LHCN-M2 (cell line): ENCODE data around the gene SETD1B. TPM values are rescaled to one million over a fixed set of nuclear protein-coding genes. Genes with fewer than 3 reads are reported as not detected.

ENCODE experiments used
- DNase-seq: peaks from one replicate; pipeline ENCODE4 v3.0.0-alpha.2; 2012; ENCODE audit warnings: low read depth
- total RNA-seq: library from RNA; depleted of rRNA; stranded (reverse); fragments of >200 nt; gene quantifications from 2 replicates; pipeline ENCODE4 v1.2.3, GENCODE V29; 2014

Gene SETD1B
- total RNA-seq, 1 experiment from 2014 or later = 2.9 TPM

DNA sequence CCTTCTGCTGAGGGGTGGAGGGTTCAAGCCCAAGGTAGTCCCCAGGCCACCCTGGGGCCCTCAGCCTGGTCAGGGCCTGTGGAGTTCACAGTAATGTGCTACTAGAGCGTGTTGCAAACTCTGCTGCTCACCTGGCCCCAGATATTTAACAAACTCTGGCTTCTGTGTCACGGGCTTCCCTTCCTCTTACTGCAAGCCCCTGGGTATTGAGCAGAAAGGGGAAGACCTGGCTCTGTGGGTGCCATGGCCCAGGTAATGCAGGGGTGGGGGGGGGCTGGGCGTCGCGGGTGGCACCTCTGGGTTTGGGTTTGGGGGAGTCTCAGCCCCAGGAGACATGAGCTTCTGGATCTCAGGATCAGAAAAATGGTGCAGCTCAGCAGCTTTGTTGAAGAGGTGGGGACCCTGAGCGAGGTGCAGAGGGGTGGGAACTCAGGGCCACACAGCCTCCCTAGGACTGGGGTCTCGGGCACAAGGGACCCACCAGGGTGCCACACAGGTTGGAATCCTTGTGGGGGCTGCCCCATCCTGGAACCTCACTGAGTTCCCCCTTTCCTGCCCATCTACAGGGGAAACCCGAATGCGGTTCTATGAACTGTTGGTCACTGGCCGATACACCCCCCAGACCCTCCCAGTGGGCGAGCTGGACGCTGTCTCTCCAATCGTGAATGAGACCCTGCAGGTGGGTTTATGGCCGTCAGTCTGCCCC is 4.0 kb downstream of the SETD1B start:
- no peak for DNase-seq

DNA sequence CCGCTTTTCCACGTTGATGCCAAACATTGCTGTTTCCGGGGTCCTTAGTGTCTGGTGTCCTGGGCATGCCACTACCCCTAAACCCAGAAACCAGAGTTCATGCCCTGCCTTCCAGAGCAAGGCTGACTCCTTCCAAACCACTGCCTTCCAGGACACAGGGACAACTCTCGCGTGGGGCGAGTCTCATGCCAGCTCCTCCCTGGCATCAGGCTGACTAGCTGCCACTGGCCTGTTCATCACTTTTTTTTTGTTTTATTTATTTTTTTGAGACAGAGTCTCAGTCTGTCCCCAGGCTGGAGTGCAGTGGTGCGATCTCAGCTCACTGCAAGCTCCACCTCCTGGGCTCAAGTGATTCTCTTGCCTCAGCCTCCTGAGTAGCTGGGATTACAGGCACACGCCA is 4.8 kb downstream of the SETD1B start:
- no peak for DNase-seq

DNA sequence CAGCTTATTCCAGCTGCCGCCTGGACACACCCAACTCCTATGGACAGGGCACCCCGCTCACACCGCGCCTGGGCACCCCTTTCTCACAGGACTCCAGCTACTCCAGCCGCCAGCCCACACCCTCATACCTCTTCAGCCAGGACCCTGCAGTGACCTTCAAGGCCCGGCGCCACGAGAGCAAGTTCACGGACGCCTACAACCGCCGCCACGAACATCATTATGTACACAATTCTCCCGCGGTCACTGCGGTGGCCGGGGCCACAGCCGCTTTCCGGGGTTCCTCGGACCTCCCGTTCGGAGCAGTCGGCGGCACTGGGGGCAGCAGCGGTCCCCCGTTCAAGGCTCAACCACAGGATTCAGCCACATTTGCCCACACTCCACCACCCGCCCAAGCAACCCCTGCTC is 5.9 kb downstream of the SETD1B start:
- no peak for DNase-seq

DNA sequence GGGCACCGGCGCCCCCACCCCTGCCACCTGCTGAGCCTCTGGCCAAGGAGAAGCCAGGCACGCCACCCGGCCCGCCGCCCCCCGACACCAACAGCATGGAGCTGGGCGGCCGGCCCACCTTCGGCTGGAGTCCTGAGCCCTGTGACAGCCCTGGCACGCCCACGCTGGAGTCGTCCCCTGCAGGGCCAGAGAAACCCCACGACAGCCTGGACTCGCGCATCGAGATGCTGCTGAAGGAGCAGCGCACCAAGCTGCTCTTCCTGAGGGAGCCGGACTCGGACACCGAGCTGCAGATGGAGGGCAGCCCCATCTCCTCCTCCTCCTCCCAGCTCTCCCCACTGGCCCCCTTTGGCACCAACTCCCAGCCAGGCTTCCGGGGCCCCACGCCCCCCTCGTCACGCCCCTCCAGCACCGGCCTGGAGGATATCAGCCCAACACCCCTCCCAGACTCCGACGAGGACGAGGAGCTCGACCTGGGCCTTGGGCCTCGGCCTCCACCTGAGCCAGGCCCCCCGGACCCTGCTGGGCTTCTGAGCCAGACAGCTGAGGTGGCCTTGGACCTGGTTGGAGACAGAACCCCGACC is 6.5 kb downstream of the SETD1B start:
- DNase-seq = no peak

DNA sequence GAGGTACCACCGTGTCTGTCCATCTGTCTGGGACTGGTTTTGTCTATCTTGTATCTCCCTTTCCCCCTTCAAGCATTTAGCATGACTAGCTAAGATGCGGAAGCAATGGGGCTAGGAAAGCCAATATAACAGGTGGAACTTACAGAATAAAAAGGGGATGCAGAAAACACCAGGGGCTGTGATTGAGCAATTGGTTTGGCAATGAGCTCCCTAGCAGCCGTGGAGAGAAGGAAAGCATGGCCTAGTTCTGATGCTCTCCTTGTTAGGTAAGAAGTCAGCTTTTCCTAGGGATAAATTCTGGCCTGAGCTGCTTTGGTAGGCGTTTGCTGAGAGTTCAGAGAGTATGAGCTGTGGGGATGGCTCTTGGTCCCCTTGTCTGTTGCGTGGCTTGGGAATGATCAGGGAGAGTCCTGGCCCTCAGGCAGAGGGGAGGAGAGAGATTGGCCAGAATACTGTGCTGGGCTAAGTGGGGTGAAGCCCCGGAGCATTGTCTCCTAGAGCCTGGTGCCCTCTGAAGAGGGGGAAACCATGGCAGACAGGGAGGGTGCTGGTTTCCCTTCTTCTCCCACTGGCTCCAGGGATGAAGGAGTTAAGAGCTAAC is 7.1 kb downstream of the SETD1B start:
- no peak for DNase-seq

DNA sequence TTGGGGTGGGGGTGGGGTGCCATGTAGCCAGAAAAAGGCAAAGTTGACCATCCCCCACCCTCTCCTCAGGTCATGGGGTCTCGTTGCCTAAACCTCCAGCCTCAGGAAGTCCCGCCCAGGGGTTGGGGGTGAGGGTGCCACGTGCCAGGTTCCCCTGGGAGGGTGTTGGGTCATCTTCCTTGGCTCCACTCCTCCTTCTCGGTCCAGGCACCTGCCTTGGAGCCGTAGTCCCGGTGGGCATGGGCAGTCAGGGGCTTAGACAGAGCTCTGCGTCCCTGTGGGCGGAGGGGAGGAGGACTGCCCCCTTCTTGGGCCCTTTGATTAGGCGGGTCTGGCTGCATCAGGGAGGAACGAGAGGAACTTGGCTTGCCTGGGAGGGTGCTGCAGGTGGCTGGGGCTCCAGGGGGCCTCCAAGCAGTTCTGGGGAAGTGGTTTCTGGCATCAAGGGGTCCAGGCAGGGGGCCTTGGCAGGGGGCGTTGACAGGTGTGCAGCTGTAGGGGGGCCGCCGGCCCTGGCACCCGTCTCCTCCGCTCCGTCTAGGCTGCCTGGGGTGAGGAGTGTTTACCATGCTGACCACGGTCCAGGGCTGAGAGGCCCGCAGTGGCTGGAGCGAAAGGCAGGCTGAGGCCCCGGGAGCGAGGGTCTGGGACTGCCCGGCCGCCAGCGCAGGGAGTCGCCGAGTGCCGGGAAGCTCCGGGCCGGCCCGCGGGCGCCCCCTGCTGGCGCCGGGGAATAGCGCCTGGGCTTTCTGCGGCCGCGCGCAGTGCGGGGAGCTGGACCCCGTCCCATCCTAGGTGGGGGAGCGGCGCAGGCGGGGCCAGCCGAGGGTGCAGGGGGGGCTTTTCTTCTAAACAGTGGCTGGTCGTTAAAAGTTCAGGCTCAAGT is 7.9 kb downstream of the SETD1B start:
- peak; percentile 65 for DNase-seq

DNA sequence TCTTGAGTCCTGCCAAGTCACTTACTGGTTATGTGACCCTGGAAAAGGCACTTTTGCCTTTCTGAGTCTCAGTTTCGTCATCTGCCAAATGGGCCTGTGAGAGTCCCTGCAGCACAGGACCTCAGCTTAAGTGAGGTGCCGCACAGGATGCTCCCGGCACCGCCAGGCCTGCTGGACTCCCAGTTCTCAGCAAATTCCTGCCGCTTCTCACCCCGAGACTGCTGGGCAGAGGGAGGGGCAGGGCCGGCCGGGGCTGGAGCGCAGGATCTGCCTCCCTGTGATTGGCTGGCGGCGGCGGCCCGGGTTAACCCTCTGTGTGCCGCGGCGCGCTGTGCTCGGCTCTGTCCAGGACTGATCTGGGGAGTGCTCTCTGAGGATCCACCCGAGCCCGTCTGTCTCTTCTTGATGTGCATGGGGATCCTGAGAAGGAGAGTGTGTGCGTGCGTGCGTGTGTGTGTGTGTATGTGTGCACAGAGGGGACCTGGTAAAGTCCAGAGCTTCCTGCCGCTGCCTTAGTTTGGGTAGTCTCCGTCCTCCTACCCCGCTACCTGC is 8.6 kb downstream of the SETD1B start:
- peak; percentile 32 for DNase-seq

DNA sequence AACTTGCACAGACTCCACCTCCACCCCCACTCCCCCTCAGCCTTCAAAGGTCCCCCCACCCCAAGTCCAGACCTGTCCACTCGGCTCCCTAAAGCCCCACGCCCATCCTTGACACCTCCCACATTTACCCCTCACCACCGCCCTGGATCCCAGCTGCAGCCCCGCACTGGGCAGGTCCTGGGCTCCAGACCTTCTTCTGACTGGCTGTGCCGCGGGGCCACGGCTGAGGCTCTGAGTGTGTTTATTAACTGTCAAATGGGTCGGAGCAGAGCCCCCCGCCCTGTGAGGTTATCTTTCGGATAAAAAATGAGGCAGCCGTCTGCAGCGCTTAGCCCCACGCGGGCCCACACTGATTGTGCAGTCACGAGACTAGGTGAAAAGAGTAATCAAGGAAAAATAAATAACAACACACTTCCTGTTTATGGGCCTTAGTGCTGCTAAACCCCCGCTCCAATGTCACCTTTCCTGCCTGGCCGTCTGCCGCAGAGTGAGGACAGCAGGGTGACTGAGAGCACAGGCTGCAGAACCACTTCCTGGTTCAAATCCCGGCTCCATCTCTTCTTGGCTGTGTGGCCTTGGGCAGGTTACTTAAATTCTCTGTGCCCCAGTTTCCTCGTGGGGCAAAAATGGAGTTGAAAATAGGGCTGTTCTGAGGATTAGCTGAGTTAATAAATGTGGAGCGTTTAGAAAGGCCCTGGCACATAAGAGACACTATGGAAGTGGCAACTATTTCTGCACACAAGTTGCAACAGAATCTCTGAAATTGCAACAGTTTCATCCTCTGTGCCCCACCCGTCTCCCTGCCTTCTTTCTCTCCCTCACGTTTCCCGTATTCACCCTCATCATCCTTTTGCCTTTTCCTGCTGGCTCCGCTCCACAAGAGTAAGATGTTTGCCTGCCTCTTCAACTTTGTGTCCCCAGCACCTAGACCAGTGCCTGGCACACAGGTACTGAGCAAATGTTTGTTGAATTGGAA is 9.4 kb downstream of the SETD1B start:
- no peak for DNase-seq

DNA sequence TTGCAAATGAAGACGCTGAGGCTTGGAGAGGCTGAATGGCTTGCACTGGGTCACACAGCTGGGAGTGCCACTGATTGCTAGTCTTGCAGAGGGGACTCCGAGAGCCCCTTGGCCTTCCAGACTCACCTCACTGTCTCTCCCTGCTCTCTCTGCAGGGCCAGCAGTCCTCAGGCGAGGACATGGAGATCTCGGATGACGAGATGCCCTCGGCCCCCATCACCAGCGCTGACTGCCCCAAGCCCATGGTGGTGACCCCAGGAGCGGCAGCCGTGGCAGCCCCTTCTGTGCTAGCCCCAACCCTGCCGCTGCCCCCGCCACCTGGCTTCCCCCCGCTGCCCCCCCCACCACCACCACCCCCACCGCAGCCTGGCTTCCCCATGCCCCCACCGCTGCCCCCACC is 10.1 kb downstream of the SETD1B start:
- DNase-seq = no peak

DNA sequence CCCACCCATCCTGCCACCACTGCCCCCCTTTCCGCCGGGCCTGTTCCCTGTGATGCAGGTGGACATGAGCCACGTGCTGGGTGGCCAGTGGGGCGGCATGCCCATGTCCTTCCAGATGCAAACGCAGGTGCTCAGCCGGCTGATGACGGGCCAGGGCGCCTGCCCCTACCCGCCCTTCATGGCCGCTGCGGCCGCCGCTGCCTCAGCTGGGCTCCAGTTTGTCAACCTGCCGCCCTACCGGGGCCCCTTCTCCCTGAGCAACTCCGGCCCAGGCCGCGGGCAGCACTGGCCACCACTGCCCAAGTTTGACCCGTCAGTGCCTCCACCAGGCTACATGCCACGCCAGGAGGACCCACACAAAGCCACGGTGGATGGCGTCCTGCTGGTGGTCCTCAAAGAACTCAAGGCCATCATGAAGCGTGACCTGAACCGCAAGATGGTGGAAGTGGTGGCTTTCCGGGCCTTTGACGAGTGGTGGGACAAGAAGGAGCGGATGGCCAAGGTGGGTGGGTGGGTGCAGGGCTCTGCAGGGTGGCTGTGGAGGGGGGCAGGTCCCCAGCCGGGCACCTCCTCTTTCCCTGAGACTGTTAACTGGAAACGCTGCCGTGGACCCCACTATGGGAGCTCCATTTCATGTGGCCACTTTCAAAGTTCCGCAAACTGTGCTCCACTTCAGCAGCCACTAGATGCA is 10.8 kb downstream of the SETD1B start:
- DNase-seq = no peak

DNA sequence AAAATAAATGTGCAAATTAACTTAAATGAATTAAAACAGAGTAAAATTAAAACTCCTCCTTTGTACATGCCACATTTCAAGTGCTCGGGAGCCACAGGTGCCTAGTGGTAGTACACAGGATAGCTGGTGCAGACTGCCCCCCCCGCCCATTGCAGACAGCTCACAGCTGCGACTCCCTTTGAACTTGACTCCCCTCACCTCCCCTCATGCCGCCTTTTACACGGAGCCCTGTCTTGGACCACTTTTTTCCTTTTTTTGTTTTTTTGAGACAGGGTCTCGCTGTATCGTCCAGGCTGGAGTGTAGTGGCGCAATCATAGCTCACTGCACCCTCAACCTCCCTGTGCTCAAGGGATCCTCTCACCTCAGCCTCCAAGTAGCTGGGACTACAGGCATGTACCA is 11.5 kb downstream of the SETD1B start:
- no peak for DNase-seq

DNA sequence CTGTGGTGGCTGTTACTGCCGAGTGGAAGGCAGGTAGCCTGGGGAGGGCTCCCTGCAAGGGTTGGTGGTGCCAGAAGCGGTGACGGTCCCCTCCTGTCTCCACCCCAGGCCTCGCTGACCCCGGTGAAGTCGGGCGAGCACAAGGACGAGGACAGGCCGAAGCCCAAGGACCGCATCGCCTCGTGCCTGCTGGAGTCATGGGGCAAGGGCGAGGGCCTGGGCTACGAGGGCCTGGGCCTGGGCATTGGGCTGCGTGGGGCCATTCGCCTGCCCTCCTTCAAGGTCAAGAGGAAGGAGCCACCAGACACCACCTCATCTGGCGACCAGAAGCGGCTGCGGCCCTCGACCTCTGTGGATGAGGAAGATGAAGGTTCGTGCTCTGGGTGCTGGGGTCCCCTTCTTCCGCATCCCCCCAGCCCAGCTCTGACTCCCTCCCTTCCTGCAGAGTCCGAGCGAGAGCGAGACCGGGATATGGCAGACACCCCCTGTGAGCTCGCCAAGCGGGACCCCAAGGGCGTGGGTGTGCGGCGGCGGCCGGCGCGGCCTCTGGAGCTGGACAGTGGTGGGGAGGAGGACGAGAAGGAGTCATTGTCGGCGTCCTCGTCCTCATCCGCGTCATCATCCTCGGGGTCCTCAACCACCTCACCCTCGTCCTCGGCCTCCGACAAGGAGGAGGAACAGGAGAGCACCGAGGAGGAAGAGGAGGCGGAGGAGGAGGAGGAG is 13.3 kb downstream of the SETD1B start:
- DNase-seq = no peak

DNA sequence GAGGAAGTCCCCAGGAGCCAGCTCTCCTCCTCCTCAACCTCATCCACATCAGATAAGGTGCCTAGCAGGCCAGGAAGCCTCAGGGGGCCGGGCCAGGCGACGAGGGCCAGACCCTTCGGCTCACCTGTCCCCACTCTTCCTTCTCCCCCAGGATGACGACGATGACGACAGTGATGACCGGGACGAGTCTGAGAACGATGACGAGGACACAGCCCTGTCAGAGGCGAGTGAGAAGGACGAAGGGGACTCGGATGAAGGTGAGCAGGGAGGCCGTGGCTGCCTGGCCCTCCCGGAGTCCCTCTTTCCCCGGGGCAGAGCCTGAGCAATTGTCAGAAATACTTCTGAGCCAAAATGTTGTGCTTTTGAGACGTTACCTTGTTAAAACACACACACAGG is 13.8 kb downstream of the SETD1B start:
- no peak for DNase-seq

DNA sequence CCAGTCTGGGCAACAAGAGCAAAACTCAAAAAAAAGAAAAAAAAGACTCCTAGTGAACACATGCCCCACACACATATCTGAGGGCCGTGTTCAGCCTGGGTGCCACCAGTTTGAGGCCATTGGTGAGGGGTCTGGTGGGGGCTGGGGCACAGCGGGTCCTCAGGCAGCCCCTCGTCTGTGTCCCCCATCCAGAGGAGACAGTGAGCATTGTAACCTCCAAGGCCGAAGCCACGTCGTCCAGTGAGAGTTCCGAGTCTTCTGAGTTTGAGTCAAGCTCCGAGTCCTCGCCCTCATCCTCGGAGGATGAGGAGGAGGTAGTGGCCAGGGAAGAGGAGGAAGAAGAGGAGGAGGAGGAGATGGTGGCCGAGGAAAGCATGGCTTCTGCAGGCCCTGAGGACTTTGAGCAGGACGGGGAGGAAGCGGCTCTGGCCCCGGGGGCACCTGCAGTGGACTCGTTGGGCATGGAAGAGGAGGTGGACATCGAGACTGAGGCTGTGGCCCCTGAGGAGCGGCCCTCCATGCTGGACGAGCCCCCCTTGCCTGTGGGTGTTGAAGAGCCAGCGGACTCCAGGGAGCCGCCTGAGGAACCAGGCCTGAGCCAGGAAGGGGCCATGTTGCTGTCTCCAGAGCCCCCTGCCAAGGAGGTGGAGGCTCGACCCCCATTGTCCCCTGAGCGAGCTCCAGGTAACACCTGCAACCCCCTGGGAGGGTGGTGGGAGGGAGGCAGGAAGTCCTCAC is 15.6 kb downstream of the SETD1B start:
- DNase-seq = no peak

DNA sequence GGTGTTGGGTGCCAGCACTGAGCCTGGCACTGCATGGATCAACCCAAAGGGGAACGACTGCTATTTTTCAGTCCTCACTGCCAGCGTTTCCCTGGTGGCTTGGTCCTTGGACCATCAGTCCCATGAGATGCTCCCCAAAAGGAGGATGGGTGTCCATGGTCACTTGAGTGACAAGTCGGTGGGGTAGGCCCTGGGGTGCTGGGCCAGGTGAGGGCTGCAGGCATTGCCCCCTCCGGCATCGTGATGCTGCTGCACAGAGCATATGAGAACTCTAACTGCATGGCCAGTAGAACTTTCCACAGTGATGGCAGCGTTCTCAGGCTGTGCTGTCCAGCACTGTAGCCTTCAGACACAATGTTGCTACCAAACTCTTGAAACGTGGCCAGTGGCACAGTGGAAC is 16.2 kb downstream of the SETD1B start:
- no peak for DNase-seq

DNA sequence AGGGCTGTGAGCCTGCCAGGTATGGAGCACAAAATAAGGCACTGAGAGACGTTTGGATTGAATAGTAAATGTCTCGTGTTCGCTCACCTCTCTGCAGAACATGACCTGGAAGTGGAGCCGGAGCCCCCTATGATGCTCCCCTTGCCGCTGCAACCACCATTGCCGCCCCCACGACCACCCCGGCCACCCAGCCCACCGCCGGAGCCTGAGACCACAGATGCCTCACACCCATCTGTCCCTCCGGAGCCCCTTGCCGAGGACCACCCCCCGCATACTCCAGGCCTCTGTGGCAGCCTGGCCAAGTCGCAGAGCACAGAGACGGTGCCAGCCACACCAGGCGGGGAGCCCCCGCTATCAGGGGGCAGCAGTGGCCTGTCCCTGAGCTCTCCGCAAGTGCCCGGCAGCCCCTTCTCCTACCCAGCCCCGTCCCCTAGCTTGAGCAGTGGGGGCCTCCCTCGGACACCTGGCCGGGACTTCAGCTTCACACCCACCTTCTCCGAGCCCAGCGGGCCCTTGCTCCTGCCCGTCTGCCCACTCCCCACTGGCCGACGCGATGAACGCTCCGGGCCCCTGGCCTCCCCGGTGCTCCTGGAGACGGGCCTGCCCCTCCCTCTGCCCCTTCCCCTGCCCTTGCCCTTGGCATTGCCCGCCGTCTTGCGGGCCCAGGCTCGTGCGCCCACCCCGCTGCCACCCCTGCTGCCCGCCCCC is 18.7 kb downstream of the SETD1B start:
- DNase-seq = no peak

DNA sequence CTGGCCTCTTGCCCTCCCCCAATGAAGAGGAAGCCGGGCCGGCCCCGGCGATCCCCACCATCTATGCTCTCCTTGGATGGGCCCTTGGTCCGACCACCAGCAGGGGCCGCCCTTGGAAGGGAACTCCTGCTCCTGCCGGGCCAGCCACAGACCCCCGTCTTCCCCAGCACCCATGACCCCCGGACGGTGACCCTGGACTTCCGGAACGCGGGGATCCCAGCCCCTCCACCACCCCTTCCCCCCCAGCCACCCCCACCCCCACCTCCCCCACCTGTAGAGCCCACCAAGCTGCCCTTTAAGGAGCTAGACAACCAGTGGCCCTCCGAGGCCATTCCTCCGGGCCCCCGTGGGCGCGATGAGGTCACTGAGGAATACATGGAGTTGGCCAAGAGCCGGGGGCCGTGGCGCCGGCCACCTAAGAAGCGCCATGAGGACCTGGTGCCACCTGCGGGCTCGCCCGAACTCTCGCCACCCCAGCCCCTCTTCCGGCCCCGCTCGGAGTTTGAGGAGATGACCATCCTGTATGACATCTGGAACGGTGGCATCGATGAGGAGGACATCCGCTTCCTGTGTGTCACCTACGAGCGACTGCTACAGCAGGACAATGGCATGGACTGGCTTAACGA is 19.4 kb downstream of the SETD1B start:
- DNase-seq = no peak

DNA sequence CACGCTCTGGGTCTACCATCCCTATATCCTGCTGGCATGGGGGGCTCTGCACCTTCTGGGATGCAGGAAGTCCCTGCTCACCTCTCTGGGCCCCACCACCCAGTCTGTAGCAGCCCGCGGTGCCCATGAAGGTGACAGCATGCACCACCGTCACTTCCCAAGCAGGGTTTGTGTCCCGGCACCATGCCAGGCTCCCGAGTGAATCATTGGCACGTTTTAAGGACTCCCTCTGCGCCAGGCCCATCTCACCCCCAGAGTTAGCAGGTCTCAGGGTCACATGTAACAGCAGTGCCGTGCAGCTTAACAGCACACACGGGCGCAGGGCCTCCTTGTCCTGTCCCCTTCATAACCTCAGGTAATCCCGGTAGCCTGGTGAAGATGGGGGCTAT is 19.9 kb downstream of the SETD1B start:
- no peak for DNase-seq
